ENCODE results near the gene GNAT1. TPM values are rescaled to one million over a fixed set of nuclear protein-coding genes. Genes with fewer than 3 reads are reported as not detected.
"Not testable (repeated sequence)": the region's sequence is repeated elsewhere in the genome, so short reads cannot be mapped to it uniquely, and the experiment has no call there.

Gene GNAT1
- total RNA-seq, 1 experiment from 2014 or later: not detected

DNA sequence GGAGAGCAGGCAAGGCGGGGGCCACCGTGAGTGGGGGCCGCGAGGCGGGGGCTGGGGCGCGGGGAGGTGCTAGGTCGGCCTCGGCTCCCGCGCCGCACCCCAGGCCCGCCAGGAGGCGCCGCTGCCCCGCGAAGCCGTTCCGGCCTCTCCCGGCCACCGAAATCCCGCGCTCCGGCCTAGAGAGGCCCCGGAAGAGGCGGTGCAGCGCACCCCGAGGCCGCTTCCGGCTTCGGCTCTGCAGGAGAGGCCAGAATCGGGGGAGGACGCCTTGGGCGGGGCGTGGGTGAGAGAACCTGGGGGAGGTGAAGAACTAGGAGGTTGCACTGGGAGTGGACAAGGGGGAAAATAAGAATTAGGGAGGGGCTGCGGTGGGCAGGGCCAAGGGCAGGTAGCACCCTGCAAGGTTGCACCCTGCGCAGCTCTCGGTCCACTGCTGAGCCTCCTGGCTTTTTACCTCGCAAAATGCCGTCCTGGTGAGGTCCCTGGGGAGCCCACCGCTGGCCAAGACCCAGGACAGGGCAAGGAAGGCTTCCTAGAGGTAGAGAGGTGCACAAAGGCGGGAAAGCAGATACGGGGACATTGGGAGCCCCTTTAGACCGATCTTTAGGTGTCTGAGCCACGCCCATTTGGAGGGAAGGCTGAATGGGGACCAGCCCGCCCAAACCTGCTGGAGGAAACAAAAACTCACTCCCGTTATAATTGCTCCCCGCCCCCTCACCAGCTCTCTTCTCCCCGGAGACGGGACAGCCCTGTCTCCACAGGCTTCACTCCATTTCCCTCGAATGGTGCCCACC is 36.2 kb downstream of the GNAT1 start:
- H3K27ac ChIP-seq: peak overlapping the region; percentile 34; the same call in 1 of the 2 replicates
- DNase-seq: peak; percentile 93 to 98
- H3K4me3 ChIP-seq: peak overlapping the region; percentile 64
- H3K4me1 ChIP-seq (replicated peaks; ENCODE audit: insufficient read depth): peaks cover 12% of the 10 kb centered on the region
- TSS peak; percentile 92 for BruUV-seq (replicated peaks)
- peaks cover 13% of the 10 kb centered on the region; the same call in 1 of the 2 replicates for H3F3A ChIP-seq (ENCODE audit: insufficient read depth, low read depth)
- H3K27me3 ChIP-seq (ENCODE audit: insufficient read depth, low read depth): no peaks in the 10 kb centered on the region
- no peaks in the 10 kb centered on the region for H3K36me3 ChIP-seq (ENCODE audit: low read depth)
- ChIA-PET POLR2A (ENCODE audit: unreplicated experiment) (interaction anchor here (0.5 to 0.9 kb wide), 5 partner anchors 19 to 134 kb away, joined by 4 to 16 read pairs (median 7); no protein-coding TSS in a partner anchor), CTCF (interaction anchor here (0.7 to 1.7 kb wide), 8 partner anchors 8 to 110 kb away, joined by 3 to 9 read pairs (median 7); partner anchors contain the start of gene GNAI2)
- H3K4me2 ChIP-seq: peak overlapping the region; percentile 90
- H4K20me1 ChIP-seq (ENCODE audit: insufficient read depth): no peaks in the 10 kb centered on the region
- intact Hi-C loops (cut with micrococcal nuclease; ENCODE audit: unreplicated experiment): loop anchor here (1.0 to 5.0 kb wide), 7 partner anchors 10 to 110 kb away; no protein-coding TSS in a partner anchor
- no peaks in the 10 kb centered on the region for H3K79me2 ChIP-seq (ENCODE audit: low read depth)
- H3K9me3 ChIP-seq (ENCODE audit: insufficient read depth, low read depth): no peaks in the 10 kb centered on the region
- no peak for TF ChIP-seq EZH2 (IDR thresholded peaks at IDR 0.05; ENCODE audit: low read depth)
- TF ChIP-seq, protein P1, sequence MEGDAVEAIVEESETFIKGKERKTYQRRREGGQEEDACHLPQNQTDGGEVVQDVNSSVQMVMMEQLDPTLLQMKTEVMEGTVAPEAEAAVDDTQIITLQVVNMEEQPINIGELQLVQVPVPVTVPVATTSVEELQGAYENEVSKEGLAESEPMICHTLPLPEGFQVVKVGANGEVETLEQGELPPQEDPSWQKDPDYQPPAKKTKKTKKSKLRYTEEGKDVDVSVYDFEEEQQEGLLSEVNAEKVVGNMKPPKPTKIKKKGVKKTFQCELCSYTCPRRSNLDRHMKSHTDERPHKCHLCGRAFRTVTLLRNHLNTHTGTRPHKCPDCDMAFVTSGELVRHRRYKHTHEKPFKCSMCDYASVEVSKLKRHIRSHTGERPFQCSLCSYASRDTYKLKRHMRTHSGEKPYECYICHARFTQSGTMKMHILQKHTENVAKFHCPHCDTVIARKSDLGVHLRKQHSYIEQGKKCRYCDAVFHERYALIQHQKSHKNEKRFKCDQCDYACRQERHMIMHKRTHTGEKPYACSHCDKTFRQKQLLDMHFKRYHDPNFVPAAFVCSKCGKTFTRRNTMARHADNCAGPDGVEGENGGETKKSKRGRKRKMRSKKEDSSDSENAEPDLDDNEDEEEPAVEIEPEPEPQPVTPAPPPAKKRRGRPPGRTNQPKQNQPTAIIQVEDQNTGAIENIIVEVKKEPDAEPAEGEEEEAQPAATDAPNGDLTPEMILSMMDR (conservative IDR thresholded peaks at IDR 0.05): peak; percentile 66
- H3K9me2 ChIP-seq (ENCODE audit: insufficient read depth): no peaks in the 10 kb centered on the region
- H2AFZ ChIP-seq: peak overlapping the region; percentile 95

- BruUV-seq (replicated peaks): not testable (repeated sequence)
- intact Hi-C loops (cut with micrococcal nuclease; ENCODE audit: unreplicated experiment): loop anchor here (1.0 to 5.0 kb wide), 2 partner anchors 9 to 109 kb away; no protein-coding TSS in a partner anchor
- POLR2A ChIA-PET (ENCODE audit: unreplicated experiment): interaction anchor here (0.6 to 0.9 kb wide), 3 partner anchors 37 to 133 kb away, joined by 4 to 10 read pairs (median 7); no protein-coding TSS in a partner anchor
Measured at GRCh38 chr3:50228184-50228763, 36.9 kb downstream of the GNAT1 start.

DNA sequence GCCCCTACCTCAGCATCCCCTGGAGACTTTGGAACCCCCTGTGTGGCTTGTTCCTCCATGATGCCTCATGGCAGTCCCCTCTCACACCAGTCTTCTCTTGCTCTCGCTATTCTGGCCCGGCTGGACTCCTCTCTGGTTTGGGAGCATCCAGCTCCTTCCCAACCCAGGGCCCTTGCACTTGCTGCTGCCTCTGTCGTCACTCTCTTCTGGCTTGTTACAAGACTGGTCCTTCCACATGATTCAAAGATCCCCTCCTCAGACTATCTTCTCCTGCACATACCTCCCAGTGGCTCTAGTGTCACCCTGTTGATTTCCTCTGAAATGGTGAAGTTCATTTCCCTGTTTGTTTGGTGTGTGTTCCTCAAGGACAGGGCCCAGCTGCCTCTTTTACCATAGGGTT is 38.1 kb downstream of the GNAT1 start:
- no TSS peak for BruUV-seq (replicated peaks)
- CTCF ChIA-PET: no interaction called here
- no peak for TF ChIP-seq EZH2 (IDR thresholded peaks at IDR 0.05; ENCODE audit: low read depth)
- TF ChIP-seq, protein P1 (conservative IDR thresholded peaks at IDR 0.05): no peak
- H3K9me3 ChIP-seq (ENCODE audit: insufficient read depth, low read depth): no peaks in the 10 kb centered on the region
- no peak overlapping the region for H2AFZ ChIP-seq
- peaks cover 13% of the 10 kb centered on the region; the same call in 1 of the 2 replicates for H3F3A ChIP-seq (ENCODE audit: insufficient read depth, low read depth)
- no peaks in the 10 kb centered on the region for H3K27me3 ChIP-seq (ENCODE audit: insufficient read depth, low read depth)
- no peak overlapping the region for H3K4me2 ChIP-seq
- intact Hi-C loops (cut with micrococcal nuclease; ENCODE audit: unreplicated experiment): loop anchor here (5.0 kb wide), 1 partner anchor 108 kb away; no protein-coding TSS in a partner anchor
- POLR2A ChIA-PET (ENCODE audit: unreplicated experiment): no interaction called here
- H3K9me2 ChIP-seq (ENCODE audit: insufficient read depth): no peaks in the 10 kb centered on the region
- H3K27ac ChIP-seq: no peak overlapping the region
- no peaks in the 10 kb centered on the region for H3K36me3 ChIP-seq (ENCODE audit: low read depth)
- H3K4me3 ChIP-seq: no peak overlapping the region
- H3K4me1 ChIP-seq (replicated peaks; ENCODE audit: insufficient read depth): peaks cover 12% of the 10 kb centered on the region
- DNase-seq: no peak
- no peaks in the 10 kb centered on the region for H4K20me1 ChIP-seq (ENCODE audit: insufficient read depth)
- no peaks in the 10 kb centered on the region for H3K79me2 ChIP-seq (ENCODE audit: low read depth)

More at GRCh38 chr3:50228184-50228763, 36.9 kb downstream of the GNAT1 start:
- H3K9me2 ChIP-seq (ENCODE audit: insufficient read depth); H3K36me3 ChIP-seq (ENCODE audit: low read depth); H3K79me2 ChIP-seq (ENCODE audit: low read depth); H3K9me3 ChIP-seq (ENCODE audit: insufficient read depth, low read depth); DNase-seq; H4K20me1 ChIP-seq (ENCODE audit: insufficient read depth); H3K27me3 ChIP-seq (ENCODE audit: insufficient read depth, low read depth): not testable (repeated sequence)
- Histone ChIP-seq H3K4me1 (replicated peaks; ENCODE audit: insufficient read depth) (peaks cover 12% of the 10 kb centered on the region), H3F3A (ENCODE audit: insufficient read depth, low read depth) (peaks cover 13% of the 10 kb centered on the region; the same call in 1 of the 2 replicates), H2AFZ (peak overlapping the region; percentile 83), H3K27ac (peak overlapping the region; percentile 34; the same call in 1 of the 2 replicates), H3K4me2 (peak overlapping the region; percentile 90), H3K4me3 (peak overlapping the region; percentile 64)
- CTCF ChIA-PET: interaction anchor here (0.5 to 1.7 kb wide), 6 partner anchors 18 to 109 kb away, joined by 3 to 9 read pairs (median 6); no protein-coding TSS in a partner anchor
